PC-3 (cell line): ENCODE measurements around the gene CACNA1D.

ENCODE experiments used
- CTCF ChIP-seq: fragments of 300-600 bp; sonication (generic); conservative IDR thresholded peaks from 2 replicates; pipeline ENCODE4 v1.5.1; 2017; ENCODE audit warnings: antibody characterized with exemption, low read depth, mild to moderate bottlenecking, low read length
- EZH2 ChIP-seq: fragments of 300-600 bp; sonication (generic); IDR thresholded peaks from one replicate; pipeline ENCODE4 v1.6.1; 2017; ENCODE audit warnings: antibody characterized with exemption, mild to moderate bottlenecking, low read length; ENCODE audit not compliant: unreplicated experiment
- EZH2phosphoT487 ChIP-seq: fragments of 300-600 bp; sonication (generic); IDR thresholded peaks from 2 replicates; pipeline ENCODE4 v1.6.1; 2018; ENCODE audit warnings: mild to moderate bottlenecking, antibody characterized with exemption, low read length, borderline replicate concordance

- TF ChIP-seq CTCF (no peak), EZH2phosphoT487 (no peak), EZH2 (no peak)
Observed at GRCh38 chr3:53773611-53774368, 279.4 kb downstream of the CACNA1D start.
